GM12873 (cell line): Measurements from ENCODE around the gene MLKL.

Source experiments
- CTCF ChIP-seq: IDR thresholded peaks from 2 replicates; pipeline ENCODE4 v1.5.1; 2012; ENCODE audit warnings: low read depth, mild to moderate bottlenecking, moderate library complexity, low read length, control low read depth; ENCODE audit not compliant: insufficient read depth; ENCODE audit errors: missing control alignments

The MLKL gene

GRCh38 chr16:74700438-74701225 lies at the start of gene MLKL:
Gene MLKL, minus strand, starts transcription at chr16:74700862. Its CDS starts 5,105 bp downstream, at chr16:74695757.
- peak; percentile 19 for TF ChIP-seq CTCF

- TF ChIP-seq CTCF, result no peak
Measured at GRCh38 chr16:74749291-74750055, 48.8 kb upstream of the MLKL start.

GRCh38 chr16:74748616-74749026 lies 48.0 kb upstream of the MLKL start:
- no peak for TF ChIP-seq CTCF

- no peak for TF ChIP-seq CTCF
Measured at GRCh38 chr16:74747716-74748615, 47.3 kb upstream of the MLKL start.

GRCh38 chr16:74745926-74746325 lies 45.3 kb upstream of the MLKL start:
- no peak for TF ChIP-seq CTCF

GRCh38 chr16:74745109-74745615 lies 44.5 kb upstream of the MLKL start:
- TF ChIP-seq CTCF, result no peak
